Natural killer cell (primary cell): ENCODE results near the gene CEP112. TPM values are rescaled to one million over a fixed set of nuclear protein-coding genes. Genes with fewer than 3 reads are reported as not detected.

Experiments used
- ATAC-seq, 3 donors: fragments of 150-1000 bp in 2 of 3; fragments of 200-7000 bp in 1 of 3; cut with Tn5 transposase; 1 replicate in 1 of 3; 2 replicates in 2 of 3; pipeline ENCODE4 v1.10.0; 2021; ENCODE audit warnings: mild to moderate bottlenecking in 2 of 3, moderate library complexity in 2 of 3
- DNase-seq, 2 donors: peaks; one replicate each; pipeline versions ENCODE4 v3.0.0 to v3.0.0-alpha.2; 2013 to 2021; ENCODE audit warnings: mixed read lengths in 1 of 2
- H3K27ac ChIP-seq: one replicate; pipeline ENCODE4 v1.5.1; 2013; ENCODE audit warnings: mild to moderate bottlenecking, low read length
- H3K27me3 ChIP-seq: one replicate; pipeline ENCODE4 v1.6.1; 2013; ENCODE audit warnings: low read length; ENCODE audit not compliant: control insufficient read depth, insufficient read depth
- H3K36me3 ChIP-seq: one replicate; pipeline ENCODE4 v1.6.1; 2013; ENCODE audit warnings: low read length; ENCODE audit not compliant: control insufficient read depth, insufficient read depth
- H3K4me1 ChIP-seq: one replicate; pipeline ENCODE4 v1.6.1; 2013; ENCODE audit warnings: low read length; ENCODE audit not compliant: control insufficient read depth, insufficient read depth
- H3K4me3 ChIP-seq: one replicate; pipeline ENCODE4 v1.5.1; 2013; ENCODE audit warnings: low read length
- H3K9me3 ChIP-seq: one replicate; pipeline ENCODE4 v1.6.1; 2013; ENCODE audit warnings: low read length; ENCODE audit not compliant: control insufficient read depth, insufficient read depth
- H3K27ac Mint-ChIP-seq, 2 donors: one replicate each; pipeline ENCODE4 v1.8.0; 2022; ENCODE audit warnings: mild to moderate bottlenecking in 2 of 2, mixed read lengths in 2 of 2, moderate library complexity in 1 of 2
- H3K27me3 Mint-ChIP-seq, 2 donors: one replicate each; pipeline ENCODE4 v1.8.0; 2022; ENCODE audit warnings: low read depth in 2 of 2, mixed read lengths in 2 of 2
- H3K36me3 Mint-ChIP-seq: one replicate; pipeline ENCODE4 v1.8.0; 2022; ENCODE audit warnings: mixed read lengths
- H3K4me1 Mint-ChIP-seq, 2 donors: one replicate each; pipeline ENCODE4 v1.8.0; 2022; ENCODE audit warnings: mixed read lengths in 2 of 2
- H3K4me3 Mint-ChIP-seq: one replicate; pipeline ENCODE4 v1.8.0; 2022; ENCODE audit warnings: mild to moderate bottlenecking, moderate library complexity, mixed read lengths
- H3K9me3 Mint-ChIP-seq, 2 donors: one replicate each; pipeline ENCODE4 v1.8.0; 2022; ENCODE audit warnings: mixed read lengths in 2 of 2
- WGBS: methylation state at CpG from one replicate; pipeline ENCODE4 v1.1.7; 2013; ENCODE audit warnings: missing lambda C conversion rate; ENCODE audit not compliant: insufficient coverage; 5-methylcytosine and 5-hydroxymethylcytosine counted together
- intact Hi-C: fragments of 100-400 bp; cut with micrococcal nuclease; formaldehyde crosslinking; loops from one replicate; pipeline ENCODE4 v1.14.2; 2022
- total RNA-seq, 4 donors: library from RNA; stranded (reverse); fragments of 120-200 nt in 1 of 4; gene quantifications; one replicate each; pipeline versions ENCODE4 v1.2.3 to v1.2.4, GENCODE V29; 2013 to 2022
- TF ChIP-seq, protein P1 (sequence below): fragments of 200-600 bp; IDR thresholded peaks from one replicate; pipeline ENCODE4 v1.8.0; 2022; ENCODE audit warnings: antibody characterized with exemption

The CEP112 gene
- total RNA-seq, 3 donors from 2014 or later (not counting 1 experiment from before 2014, with no cell fraction given) = 0.60 to 1.1 (median 0.85) TPM

DNA sequence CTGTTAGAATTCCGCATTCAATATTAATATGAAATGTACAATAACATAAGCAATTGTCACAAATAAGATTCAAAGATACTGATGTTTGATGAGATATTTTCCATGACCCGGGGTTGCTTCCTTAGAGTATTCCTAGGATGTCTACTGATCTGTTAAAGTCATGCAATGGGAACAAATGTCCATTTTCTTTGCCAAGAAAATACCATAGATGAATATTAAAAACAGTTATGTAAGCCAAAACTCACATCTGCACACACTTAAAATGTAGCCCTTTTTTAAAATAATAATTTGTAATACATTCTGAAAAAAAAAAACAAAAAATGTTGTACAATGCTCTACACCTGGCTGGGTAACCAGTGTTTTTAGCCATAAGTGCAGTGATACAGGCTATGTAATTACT, 371.1 kb downstream of the CEP112 start:
- H3K4me3 ChIP-seq = no peak overlapping the region
- H3K9me3 ChIP-seq = no peaks in the 10 kb centered on the region
- no peaks in the 10 kb centered on the region for H3K9me3 Mint-ChIP-seq
- no peaks in the 10 kb centered on the region for H3K36me3 Mint-ChIP-seq
- no peak overlapping the region for H3K27ac ChIP-seq
- WGBS = 83% methylated on average over 1 of the region's 2 CpGs
- peaks cover 7 to 9% of the 10 kb centered on the region in 2 donors for H3K27me3 Mint-ChIP-seq
- H3K27me3 ChIP-seq = peaks cover 2% of the 10 kb centered on the region
- intact Hi-C loops = no loop called here
- no peak overlapping the region for H3K4me3 Mint-ChIP-seq
- ATAC-seq (no peak), DNase-seq (no peak)
- TF ChIP-seq, protein P1, sequence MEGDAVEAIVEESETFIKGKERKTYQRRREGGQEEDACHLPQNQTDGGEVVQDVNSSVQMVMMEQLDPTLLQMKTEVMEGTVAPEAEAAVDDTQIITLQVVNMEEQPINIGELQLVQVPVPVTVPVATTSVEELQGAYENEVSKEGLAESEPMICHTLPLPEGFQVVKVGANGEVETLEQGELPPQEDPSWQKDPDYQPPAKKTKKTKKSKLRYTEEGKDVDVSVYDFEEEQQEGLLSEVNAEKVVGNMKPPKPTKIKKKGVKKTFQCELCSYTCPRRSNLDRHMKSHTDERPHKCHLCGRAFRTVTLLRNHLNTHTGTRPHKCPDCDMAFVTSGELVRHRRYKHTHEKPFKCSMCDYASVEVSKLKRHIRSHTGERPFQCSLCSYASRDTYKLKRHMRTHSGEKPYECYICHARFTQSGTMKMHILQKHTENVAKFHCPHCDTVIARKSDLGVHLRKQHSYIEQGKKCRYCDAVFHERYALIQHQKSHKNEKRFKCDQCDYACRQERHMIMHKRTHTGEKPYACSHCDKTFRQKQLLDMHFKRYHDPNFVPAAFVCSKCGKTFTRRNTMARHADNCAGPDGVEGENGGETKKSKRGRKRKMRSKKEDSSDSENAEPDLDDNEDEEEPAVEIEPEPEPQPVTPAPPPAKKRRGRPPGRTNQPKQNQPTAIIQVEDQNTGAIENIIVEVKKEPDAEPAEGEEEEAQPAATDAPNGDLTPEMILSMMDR = no peak
- no peak overlapping the region for H3K27ac Mint-ChIP-seq
- H3K4me1 ChIP-seq = no peaks in the 10 kb centered on the region
- H3K36me3 ChIP-seq = no peaks in the 10 kb centered on the region
- no peaks in the 10 kb centered on the region for H3K4me1 Mint-ChIP-seq

DNA sequence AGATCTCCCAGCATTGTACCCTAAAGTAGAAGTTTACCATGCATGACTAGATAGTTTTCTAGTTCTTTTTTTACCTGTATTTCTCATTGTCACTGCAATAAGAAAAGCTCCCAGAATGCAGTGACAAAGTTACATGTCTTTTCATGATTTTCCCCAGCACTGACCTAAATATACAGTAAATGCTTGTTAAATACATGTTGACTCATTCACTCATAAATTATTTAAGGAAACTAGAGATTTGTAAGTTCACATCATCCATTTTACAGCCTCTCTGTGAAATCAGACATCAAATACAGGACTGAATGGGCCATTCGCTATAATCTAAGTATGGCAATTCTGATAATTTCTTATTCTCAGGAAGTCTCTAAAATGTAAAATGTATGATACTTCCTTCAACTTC, 371.6 kb downstream of the CEP112 start:
- H3K4me1 Mint-ChIP-seq = no peaks in the 10 kb centered on the region
- H3K27ac Mint-ChIP-seq = no peak overlapping the region
- H3K36me3 ChIP-seq = no peaks in the 10 kb centered on the region
- H3K27me3 ChIP-seq = peaks cover 2% of the 10 kb centered on the region
- peaks cover 7 to 9% of the 10 kb centered on the region in 2 donors for H3K27me3 Mint-ChIP-seq
- H3K9me3 Mint-ChIP-seq = no peaks in the 10 kb centered on the region
- no CpG with 5 or more reads among the region's 1 CpG for WGBS
- no peak overlapping the region for H3K4me3 ChIP-seq
- TF ChIP-seq, protein P1 = no peak
- intact Hi-C loops = no loop called here
- DNase-seq (no peak), ATAC-seq (no peak)
- H3K4me1 ChIP-seq = no peaks in the 10 kb centered on the region
- no peaks in the 10 kb centered on the region for H3K36me3 Mint-ChIP-seq
- no peak overlapping the region for H3K27ac ChIP-seq
- no peaks in the 10 kb centered on the region for H3K9me3 ChIP-seq
- no peak overlapping the region for H3K4me3 Mint-ChIP-seq

DNA sequence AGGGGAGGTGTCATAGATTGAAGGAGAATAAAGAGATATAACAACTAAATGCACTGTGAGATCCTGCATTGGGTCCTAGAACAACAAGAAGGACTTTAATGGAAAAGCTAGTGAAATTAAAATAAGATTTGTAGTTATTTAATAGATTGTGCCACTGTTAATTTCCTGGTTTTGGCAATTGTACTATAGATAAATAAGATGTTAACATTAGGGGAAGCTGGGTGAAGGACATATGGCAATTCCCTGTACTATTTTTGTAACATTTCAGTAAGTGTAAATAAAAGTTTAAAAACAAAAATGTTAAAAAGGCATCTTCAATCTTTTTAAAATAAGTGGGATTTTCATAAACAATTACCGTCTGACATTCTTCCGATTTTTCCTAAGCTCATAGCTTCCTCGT, 372.1 kb downstream of the CEP112 start:
- Histone ChIP-seq H3K4me3 (no peak overlapping the region), H3K36me3 (no peaks in the 10 kb centered on the region), H3K27me3 (peaks cover 2% of the 10 kb centered on the region), H3K27ac (no peak overlapping the region), H3K9me3 (no peaks in the 10 kb centered on the region), H3K4me1 (no peaks in the 10 kb centered on the region)
- ATAC-seq (no peak), DNase-seq (no peak)
- peaks cover 7 to 9% of the 10 kb centered on the region in 2 donors for H3K27me3 Mint-ChIP-seq
- intact Hi-C loops = no loop called here
- H3K9me3 Mint-ChIP-seq = no peaks in the 10 kb centered on the region
- no peaks in the 10 kb centered on the region for H3K4me1 Mint-ChIP-seq
- H3K36me3 Mint-ChIP-seq = no peaks in the 10 kb centered on the region
- no peak overlapping the region for H3K4me3 Mint-ChIP-seq
- TF ChIP-seq, protein P1 = no peak
- no peak overlapping the region for H3K27ac Mint-ChIP-seq
- 31% methylated on average over 3 of the region's 3 CpGs for WGBS

DNA sequence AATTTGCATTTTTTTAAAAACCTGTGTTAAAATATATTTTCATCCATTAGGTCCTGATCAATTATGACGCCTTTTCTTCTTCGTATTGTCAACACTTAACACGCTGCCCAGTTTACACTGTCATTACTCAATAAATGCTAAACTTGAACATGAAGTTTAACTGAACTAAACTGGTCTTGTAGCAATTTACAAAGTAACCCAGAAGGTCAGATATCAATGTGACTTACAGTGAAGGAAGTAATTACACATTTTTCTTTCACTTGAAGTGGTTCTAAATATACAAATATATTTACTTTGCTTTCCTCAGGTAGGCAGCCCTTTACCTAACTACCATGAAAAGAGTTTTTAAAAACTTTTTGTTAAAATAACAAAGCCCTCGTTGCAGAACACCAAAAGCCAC, 374.0 kb downstream of the CEP112 start:
- no peak for DNase-seq
- Histone ChIP-seq H3K4me1 (no peaks in the 10 kb centered on the region), H3K36me3 (no peaks in the 10 kb centered on the region), H3K27ac (no peak overlapping the region), H3K27me3 (peaks cover 2% of the 10 kb centered on the region), H3K4me3 (no peak overlapping the region), H3K9me3 (no peaks in the 10 kb centered on the region)
- no peaks in the 10 kb centered on the region for H3K36me3 Mint-ChIP-seq
- H3K4me3 Mint-ChIP-seq = no peak overlapping the region
- 95% methylated on average over 4 of the region's 4 CpGs for WGBS
- peaks cover 5 to 7% of the 10 kb centered on the region in 2 donors for H3K27me3 Mint-ChIP-seq
- H3K9me3 Mint-ChIP-seq = no peaks in the 10 kb centered on the region
- TF ChIP-seq, protein P1 = no peak
- H3K27ac Mint-ChIP-seq = no peak overlapping the region
- H3K4me1 Mint-ChIP-seq = no peaks in the 10 kb centered on the region
- no peak for ATAC-seq
- intact Hi-C loops = no loop called here
